HuH-7 (cell line): ENCODE results near the gene HPCA.
"Not testable (repeated sequence)": the region's sequence is repeated elsewhere in the genome, so short reads cannot be mapped to it uniquely, and the experiment has no call there.

Experiments used
- DNase-seq: peaks from one replicate; pipeline ENCODE4 v3.0.0; 2011; ENCODE audit warnings: low spot score

The HPCA gene

DNA sequence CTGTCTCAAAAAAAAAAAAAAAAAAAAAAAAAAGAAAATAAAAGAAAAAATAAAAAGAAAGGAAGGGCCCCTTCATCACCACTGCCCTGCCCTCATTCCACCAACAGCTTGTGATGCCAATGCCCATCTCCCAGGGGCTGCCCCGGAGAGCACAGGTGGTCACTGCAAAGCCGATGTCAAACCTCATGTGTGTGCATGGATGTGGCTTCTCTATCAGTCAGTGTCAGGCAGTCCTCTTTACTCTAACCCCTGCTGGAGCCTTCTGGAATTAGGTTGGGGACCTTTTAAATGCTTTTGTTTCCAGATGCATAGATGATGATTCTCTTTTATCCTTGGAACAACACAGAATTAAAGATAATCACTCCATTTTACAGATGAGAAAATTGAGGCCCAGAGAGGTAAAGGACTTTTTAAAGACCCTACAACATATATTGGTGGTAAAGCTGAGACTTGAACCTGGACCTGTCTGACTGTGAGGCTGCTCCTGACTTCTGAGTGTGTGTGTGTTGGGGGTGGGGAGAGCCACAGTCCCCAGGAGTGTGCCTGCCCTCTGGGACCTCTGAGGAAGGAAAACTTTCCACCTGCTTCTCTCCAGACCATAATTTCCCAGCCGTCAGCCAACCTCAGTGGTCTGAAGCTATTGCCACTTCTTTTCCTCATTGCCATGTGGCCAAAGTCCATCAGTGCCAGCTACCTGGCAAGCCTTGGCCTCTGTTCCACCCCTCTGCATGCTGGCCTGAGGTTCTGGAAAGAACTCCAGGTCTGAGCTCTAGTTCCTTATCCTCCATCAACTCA, 17.9 kb downstream of the HPCA start:
- no peak for DNase-seq

GRCh38 chr1:32904797-32905196, 18.5 kb downstream of the HPCA start:
- no peak for DNase-seq

DNA sequence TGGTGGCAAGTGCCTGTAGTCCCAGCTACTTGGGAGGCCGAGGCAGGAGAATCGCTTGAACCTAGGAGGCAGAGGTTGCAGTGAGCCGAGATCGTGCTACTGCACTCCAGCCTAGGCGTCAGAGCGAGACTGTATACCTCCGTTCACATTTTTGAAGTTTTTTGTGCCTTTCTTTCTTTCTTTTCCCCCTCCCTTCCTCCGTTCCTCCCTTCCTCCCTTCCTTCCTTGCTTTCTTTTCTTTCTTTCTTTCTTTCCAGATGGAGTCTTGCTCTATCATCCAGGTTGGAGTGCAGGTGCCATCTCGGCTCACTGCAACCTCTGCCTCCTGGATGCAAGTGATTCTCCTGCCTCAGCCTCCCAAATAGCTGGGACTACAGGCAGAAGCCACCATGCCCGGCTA, 19.3 kb downstream of the HPCA start:
- DNase-seq = not testable (repeated sequence)

DNA sequence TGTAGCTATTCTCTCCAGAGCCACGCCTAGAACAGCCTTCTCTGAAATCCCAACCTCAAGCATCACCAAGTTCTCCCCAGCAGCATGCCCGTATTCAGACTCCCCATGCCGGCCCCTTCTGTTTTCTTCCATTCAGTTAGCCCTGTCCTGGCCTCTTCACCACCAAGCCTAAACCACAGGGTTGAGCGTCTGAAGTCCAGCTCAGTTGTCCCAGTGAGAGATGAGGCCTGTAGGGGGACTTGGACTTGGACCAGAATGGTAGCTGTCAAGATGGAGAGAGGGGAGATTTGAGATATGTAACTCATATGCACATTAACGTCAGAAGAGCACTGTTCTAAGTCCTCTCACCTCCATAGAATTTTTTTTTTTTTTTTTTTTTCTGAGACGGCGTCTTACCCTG, 20.4 kb downstream of the HPCA start:
- no peak for DNase-seq

GRCh38 chr1:32907435-32907834, 21.1 kb downstream of the HPCA start:
- no peak for DNase-seq

GRCh38 chr1:32910319-32910718, 24.0 kb downstream of the HPCA start:
- DNase-seq = no peak

GRCh38 chr1:32915766-32916706, 29.7 kb downstream of the HPCA start:
- DNase-seq = no peak

DNA sequence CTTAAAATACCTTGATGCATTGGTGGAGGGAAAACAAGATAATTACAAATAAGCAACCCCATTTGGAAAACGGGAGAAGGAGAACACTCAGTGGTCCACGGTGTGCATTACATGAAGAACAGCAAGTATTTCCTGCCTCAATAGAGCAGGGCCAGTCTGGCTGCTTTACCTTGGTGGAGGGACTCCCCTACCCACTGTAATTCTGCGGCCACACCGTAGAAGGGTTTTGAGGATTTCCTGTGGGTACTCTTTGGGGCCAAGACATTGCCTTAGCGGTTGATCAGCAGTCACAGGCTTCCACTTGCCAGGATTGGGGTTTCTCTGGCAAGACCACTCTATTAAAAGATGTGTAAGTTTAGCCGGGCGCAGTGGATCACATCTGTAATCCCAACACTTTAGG, 31.2 kb downstream of the HPCA start:
- no peak for DNase-seq

- no peak for DNase-seq
Measured at GRCh38 chr1:32918179-32918578, 31.9 kb downstream of the HPCA start.

GRCh38 chr1:32919811-32920733, 33.8 kb downstream of the HPCA start:
- DNase-seq = no peak

GRCh38 chr1:32920833-32921232, 34.5 kb downstream of the HPCA start:
- DNase-seq = no peak

DNA sequence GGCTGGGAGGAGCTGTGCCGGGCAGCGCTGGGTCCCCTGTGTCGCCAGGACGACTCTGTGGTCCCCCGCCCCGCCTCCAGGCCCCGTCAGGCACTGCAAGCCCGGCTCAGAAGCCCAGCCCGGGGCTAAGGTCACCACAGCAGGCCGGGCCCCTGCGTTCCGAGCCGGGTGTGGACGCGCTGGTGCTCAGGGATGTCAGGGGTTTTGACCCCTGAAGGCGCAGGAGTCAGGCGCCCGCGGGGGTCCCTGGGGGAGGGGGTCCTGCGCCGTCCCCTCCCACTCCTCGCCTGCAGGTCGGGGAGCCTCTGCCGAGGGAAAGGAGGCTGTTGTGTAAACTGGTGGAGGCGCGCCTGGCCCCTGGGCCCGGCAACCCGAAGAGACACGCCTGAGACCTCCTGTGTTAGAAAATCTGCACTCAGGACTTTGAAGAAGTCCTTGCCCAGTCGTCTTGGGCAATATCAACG, 38.6 kb downstream of the HPCA start:
- peak; percentile 75 for DNase-seq

DNA sequence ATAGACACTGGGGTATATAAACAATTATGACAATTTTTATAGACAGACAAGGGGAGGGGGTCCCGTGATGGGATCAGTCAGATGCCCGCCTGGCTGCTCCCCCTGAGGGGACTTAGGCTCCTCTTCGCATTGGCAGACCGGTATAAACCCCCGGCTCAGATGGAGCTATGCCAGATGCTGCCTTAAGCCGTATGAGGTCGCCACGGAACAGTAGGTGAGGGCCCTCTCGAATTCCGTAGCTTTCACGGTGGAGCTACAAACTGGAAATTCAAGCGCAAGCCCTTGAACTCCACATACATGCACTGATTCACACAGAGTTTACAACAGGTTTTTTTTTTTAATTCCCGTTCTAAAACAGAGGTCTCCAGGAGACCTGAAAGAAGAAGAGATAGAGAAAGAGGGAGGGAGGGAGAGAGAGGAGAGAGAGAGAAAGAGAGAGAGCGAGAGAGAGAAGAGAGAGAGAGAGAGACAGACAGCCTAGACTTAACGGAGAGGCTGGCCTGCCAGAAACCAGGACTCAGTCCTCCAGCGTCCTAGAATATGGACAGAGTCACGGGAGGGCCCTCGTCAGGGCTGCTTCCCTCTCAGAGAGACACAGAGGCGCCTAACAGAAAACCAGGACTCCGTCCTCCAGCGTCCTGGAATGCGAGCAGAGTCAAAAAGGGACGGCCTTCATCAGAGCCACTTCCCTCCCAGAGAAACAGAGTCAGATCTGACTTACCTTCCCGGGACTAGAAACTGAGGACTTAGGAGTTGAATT, 39.3 kb downstream of the HPCA start:
- no peak for DNase-seq

DNA sequence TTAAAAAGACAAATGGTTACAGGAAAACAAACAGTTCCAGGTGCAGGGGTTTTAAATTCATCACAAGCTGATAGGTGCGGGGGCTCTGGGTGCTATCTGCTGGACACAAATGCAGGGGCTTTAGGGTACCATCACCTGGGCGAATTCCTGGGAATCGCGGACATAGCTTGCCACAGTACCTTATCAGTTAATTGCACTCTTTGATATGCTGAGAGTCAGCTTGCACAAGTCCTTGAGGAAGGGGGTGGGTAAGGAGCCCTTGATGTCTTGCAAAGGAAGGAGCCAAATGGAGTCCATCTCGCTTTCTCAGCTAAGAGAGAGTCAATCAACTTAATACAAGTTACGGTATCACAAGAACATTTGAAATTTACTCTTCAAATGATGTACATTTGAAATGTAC, 40.3 kb downstream of the HPCA start:
- DNase-seq = no peak

- no peak for DNase-seq
Measured at GRCh38 chr1:32927441-32927840, 41.1 kb downstream of the HPCA start.

DNA sequence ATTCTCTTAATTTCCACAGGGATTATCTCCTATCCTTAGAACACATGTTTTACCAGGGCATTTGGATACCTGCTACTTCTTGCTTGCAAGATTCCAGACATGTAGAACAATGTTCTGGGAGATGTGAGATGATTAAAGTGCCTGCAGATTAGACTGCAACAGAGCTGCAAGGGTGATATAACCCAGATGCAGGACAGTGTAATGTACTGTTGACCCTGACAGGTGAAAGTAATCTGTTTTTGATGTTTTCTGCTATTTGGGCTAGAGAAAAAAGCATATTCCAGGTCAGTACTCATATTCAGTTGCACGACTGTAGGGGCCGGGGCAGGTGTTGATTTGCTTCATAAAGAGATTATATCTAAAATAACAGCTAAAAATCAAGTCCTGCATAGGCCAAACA, 42.0 kb downstream of the HPCA start:
- DNase-seq = no peak

GRCh38 chr1:32928715-32929114, 42.4 kb downstream of the HPCA start:
- DNase-seq = no peak

- no peak for DNase-seq
Measured at GRCh38 chr1:32929366-32929765, 43.1 kb downstream of the HPCA start.

DNA sequence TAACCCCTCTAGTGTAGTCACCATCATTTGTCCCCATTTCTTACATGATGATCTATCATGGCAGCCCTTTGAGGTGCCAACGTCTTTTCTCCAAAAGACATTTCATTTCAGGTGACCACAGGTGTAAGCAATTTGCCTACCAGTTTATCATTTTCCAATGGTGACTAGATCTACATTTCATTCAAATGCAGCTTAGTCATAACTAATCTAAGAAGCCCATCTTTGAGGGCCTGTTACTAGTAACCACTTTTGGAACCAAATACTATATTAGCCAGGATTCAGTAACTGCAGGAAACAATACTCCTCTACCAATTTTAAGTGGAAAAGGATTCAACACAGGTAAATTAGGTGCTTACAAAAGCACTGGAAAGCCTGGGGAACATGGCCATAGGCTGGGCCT, 45.5 kb downstream of the HPCA start:
- DNase-seq = no peak

DNA sequence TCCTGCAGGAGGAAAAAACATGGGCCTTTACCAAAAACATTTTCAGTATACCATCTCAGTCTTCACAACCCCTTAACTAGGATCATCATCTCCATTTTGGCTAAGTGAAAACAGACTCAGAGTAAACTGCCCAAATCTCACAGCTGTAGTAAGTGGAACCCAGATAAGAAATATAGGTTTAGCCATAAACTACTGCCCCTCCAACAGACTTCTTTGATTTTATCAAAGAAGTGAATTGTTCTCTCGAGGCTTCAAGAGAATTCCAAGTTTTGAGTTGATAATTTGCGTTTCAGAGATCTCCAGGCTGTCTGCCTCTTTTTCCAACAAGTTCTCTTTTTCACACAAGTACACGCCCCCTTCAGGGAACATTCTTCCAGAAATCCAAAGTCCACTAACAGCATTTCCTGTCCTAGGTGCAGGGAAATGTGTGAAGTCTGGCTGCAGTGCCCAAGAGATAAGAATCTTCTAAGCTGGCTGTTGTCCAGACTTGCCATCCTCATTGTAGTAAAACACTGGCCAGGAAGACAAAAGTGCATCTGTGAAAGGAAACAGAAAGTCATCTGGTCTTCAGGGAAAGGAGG, 47.5 kb downstream of the HPCA start:
- peak; percentile 52 for DNase-seq

DNA sequence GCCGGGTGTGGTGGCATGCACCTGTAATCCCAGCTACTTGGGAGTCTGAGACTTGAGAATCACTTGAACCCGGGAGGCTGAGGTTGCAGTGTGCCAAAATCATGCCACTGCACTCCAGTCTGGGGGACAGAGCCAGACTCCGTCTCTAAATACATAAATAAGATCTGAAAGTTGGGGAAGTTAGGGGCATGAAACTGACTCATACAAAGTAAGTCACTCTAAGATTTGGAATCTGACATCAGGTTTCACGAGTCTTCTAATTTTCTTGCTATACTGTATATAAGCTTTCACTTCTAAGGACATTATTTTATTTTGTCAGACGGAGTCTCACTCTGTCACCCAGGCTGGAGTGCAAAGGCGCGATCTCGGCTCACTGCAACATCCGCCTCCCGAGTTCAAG, 48.2 kb downstream of the HPCA start:
- no peak for DNase-seq
